ENCODE results near the gene CSRP2. TPM values are rescaled to one million over a fixed set of nuclear protein-coding genes. Genes with fewer than 3 reads are reported as not detected.

CSRP2 gene
- total RNA-seq, 2 donors from 2014 or later = 0.33 TPM; not detected in 1

GRCh38 chr12:76863837-76864236 is 15.0 kb downstream of the CSRP2 start:
- Mint-ChIP-seq H3K27ac (no peak overlapping the region), H3K27me3 (peaks cover 0 to 7% of the 10 kb centered on the region in 2 donors), H3K9me3 (no peaks in the 10 kb centered on the region), H3K4me1 (ENCODE audit: low read depth in 2 of 2) (no peaks in the 10 kb centered on the region), H3K4me3 (no peak overlapping the region), H3K36me3 (no peaks in the 10 kb centered on the region)
- DNase-seq (ENCODE audit: low spot score) = no peak
- ATAC-seq = no peak

- no peak for DNase-seq (ENCODE audit: low spot score)
- Mint-ChIP-seq H3K27ac (no peak overlapping the region), H3K36me3 (no peaks in the 10 kb centered on the region), H3K4me1 (ENCODE audit: low read depth in 2 of 2) (no peaks in the 10 kb centered on the region), H3K9me3 (no peaks in the 10 kb centered on the region), H3K4me3 (no peak overlapping the region), H3K27me3 (peaks cover 0 to 7% of the 10 kb centered on the region in 2 donors)
- ATAC-seq = no peak
Observed at GRCh38 chr12:76863005-76863670, 15.7 kb downstream of the CSRP2 start.

GRCh38 chr12:76860256-76860655 is 18.6 kb downstream of the CSRP2 start:
- Mint-ChIP-seq H3K36me3 (peaks cover 6% of the 10 kb centered on the region), H3K4me3 (no peak overlapping the region), H3K9me3 (no peaks in the 10 kb centered on the region), H3K27ac (no peak overlapping the region), H3K27me3 (peaks cover 0 to 7% of the 10 kb centered on the region in 2 donors), H3K4me1 (ENCODE audit: low read depth in 2 of 2) (no peaks in the 10 kb centered on the region)
- no peak for ATAC-seq
- DNase-seq (ENCODE audit: low spot score) = no peak

- Mint-ChIP-seq H3K36me3 (peaks cover 11% of the 10 kb centered on the region), H3K9me3 (no peaks in the 10 kb centered on the region), H3K27me3 (peaks cover 0 to 7% of the 10 kb centered on the region in 2 donors), H3K27ac (no peak overlapping the region), H3K4me1 (ENCODE audit: low read depth in 2 of 2) (no peaks in the 10 kb centered on the region), H3K4me3 (no peak overlapping the region)
- ATAC-seq = no peak
- DNase-seq (ENCODE audit: low spot score) = no peak
Observed at GRCh38 chr12:76859611-76860010, 19.2 kb downstream of the CSRP2 start.

- DNase-seq (ENCODE audit: low spot score) = no peak
- ATAC-seq = no peak
- Mint-ChIP-seq H3K27me3 (no peaks in the 10 kb centered on the region), H3K4me3 (no peak overlapping the region), H3K9me3 (no peaks in the 10 kb centered on the region), H3K27ac (no peak overlapping the region), H3K4me1 (ENCODE audit: low read depth in 2 of 2) (no peaks in the 10 kb centered on the region), H3K36me3 (peaks cover 12% of the 10 kb centered on the region)
Observed at GRCh38 chr12:76856018-76856644, 22.7 kb downstream of the CSRP2 start.

- ATAC-seq (no peak), DNase-seq (ENCODE audit: low spot score) (no peak)
- no peaks in the 10 kb centered on the region for H3K4me1 Mint-ChIP-seq (ENCODE audit: low read depth in 2 of 2)
- H3K4me3 Mint-ChIP-seq = no peak overlapping the region
- no peaks in the 10 kb centered on the region for H3K27me3 Mint-ChIP-seq
- no peak overlapping the region for H3K27ac Mint-ChIP-seq
- no peaks in the 10 kb centered on the region for H3K9me3 Mint-ChIP-seq
- H3K36me3 Mint-ChIP-seq = peaks cover 12% of the 10 kb centered on the region
Observed at GRCh38 chr12:76855271-76855670, 23.5 kb downstream of the CSRP2 start.

GRCh38 chr12:76852106-76852505 is 26.7 kb downstream of the CSRP2 start:
- ATAC-seq = no peak

GRCh38 chr12:76848132-76848531 is 30.7 kb downstream of the CSRP2 start:
- H3K4me1 Mint-ChIP-seq (ENCODE audit: low read depth in 2 of 2) = no peaks in the 10 kb centered on the region
- H3K4me3 Mint-ChIP-seq = no peak overlapping the region
- ATAC-seq (no peak), DNase-seq (ENCODE audit: low spot score) (no peak)
- no peak overlapping the region for H3K27ac Mint-ChIP-seq
- no peaks in the 10 kb centered on the region for H3K9me3 Mint-ChIP-seq
- no peaks in the 10 kb centered on the region for H3K27me3 Mint-ChIP-seq
- H3K36me3 Mint-ChIP-seq = peaks cover 12% of the 10 kb centered on the region

More at GRCh38 chr12:76852106-76852505, 26.7 kb downstream of the CSRP2 start:
- Mint-ChIP-seq H3K27me3 (no peaks in the 10 kb centered on the region), H3K27ac (no peak overlapping the region), H3K4me3 (no peak overlapping the region), H3K36me3 (peaks cover 19% of the 10 kb centered on the region), H3K4me1 (ENCODE audit: low read depth in 2 of 2) (no peaks in the 10 kb centered on the region), H3K9me3 (no peaks in the 10 kb centered on the region)
- DNase-seq (ENCODE audit: low spot score) = no peak

GRCh38 chr12:76847260-76847659 is 31.6 kb downstream of the CSRP2 start:
- Mint-ChIP-seq H3K27me3 (no peaks in the 10 kb centered on the region), H3K4me3 (no peak overlapping the region), H3K36me3 (peaks cover 12% of the 10 kb centered on the region), H3K4me1 (ENCODE audit: low read depth in 2 of 2) (no peaks in the 10 kb centered on the region), H3K9me3 (no peaks in the 10 kb centered on the region), H3K27ac (no peak overlapping the region)
- DNase-seq (ENCODE audit: low spot score) = no peak
- no peak for ATAC-seq

- Mint-ChIP-seq H3K27ac (no peak overlapping the region), H3K27me3 (no peaks in the 10 kb centered on the region), H3K36me3 (no peaks in the 10 kb centered on the region), H3K4me3 (no peak overlapping the region), H3K4me1 (ENCODE audit: low read depth in 2 of 2) (no peaks in the 10 kb centered on the region), H3K9me3 (no peaks in the 10 kb centered on the region)
- ATAC-seq (no peak), DNase-seq (ENCODE audit: low spot score) (no peak)
Observed at GRCh38 chr12:76836633-76837032, 42.2 kb downstream of the CSRP2 start.

- ATAC-seq (no peak), DNase-seq (ENCODE audit: low spot score) (no peak)
- H3K9me3 Mint-ChIP-seq = no peaks in the 10 kb centered on the region
- no peak overlapping the region for H3K27ac Mint-ChIP-seq
- peaks cover 9% of the 10 kb centered on the region for H3K36me3 Mint-ChIP-seq
- H3K27me3 Mint-ChIP-seq = no peaks in the 10 kb centered on the region
- H3K4me3 Mint-ChIP-seq = no peak overlapping the region
- H3K4me1 Mint-ChIP-seq (ENCODE audit: low read depth in 2 of 2) = no peaks in the 10 kb centered on the region
Observed at GRCh38 chr12:76830436-76830835, 48.4 kb downstream of the CSRP2 start.

- DNase-seq (ENCODE audit: low spot score) (no peak), ATAC-seq (no peak)
- Mint-ChIP-seq H3K27ac (no peak overlapping the region), H3K4me1 (ENCODE audit: low read depth in 2 of 2) (no peaks in the 10 kb centered on the region), H3K27me3 (no peaks in the 10 kb centered on the region), H3K9me3 (no peaks in the 10 kb centered on the region), H3K36me3 (no peaks in the 10 kb centered on the region), H3K4me3 (no peak overlapping the region)
Observed at GRCh38 chr12:76820888-76821482, 57.8 kb downstream of the CSRP2 start.

- no peak overlapping the region for H3K27ac Mint-ChIP-seq
- ATAC-seq (no peak), DNase-seq (ENCODE audit: low spot score) (no peak)
- no peaks in the 10 kb centered on the region for H3K36me3 Mint-ChIP-seq
- no peak overlapping the region for H3K4me3 Mint-ChIP-seq
- peaks cover 0 to 8% of the 10 kb centered on the region in 2 donors for H3K4me1 Mint-ChIP-seq (ENCODE audit: low read depth in 2 of 2)
- H3K27me3 Mint-ChIP-seq = no peaks in the 10 kb centered on the region
- no peaks in the 10 kb centered on the region for H3K9me3 Mint-ChIP-seq
Observed at GRCh38 chr12:76813972-76814371, 64.8 kb downstream of the CSRP2 start.

- ATAC-seq (no peak), DNase-seq (ENCODE audit: low spot score) (no peak)
- Mint-ChIP-seq H3K4me1 (ENCODE audit: low read depth in 2 of 2) (peaks cover 0 to 8% of the 10 kb centered on the region in 2 donors), H3K36me3 (no peaks in the 10 kb centered on the region), H3K27me3 (no peaks in the 10 kb centered on the region), H3K27ac (no peak overlapping the region), H3K9me3 (no peaks in the 10 kb centered on the region), H3K4me3 (no peak overlapping the region)
Observed at GRCh38 chr12:76813265-76813664, 65.6 kb downstream of the CSRP2 start.
